ENCODE data around the gene GALNT9. TPM values are rescaled to one million over a fixed set of nuclear protein-coding genes. Genes with fewer than 3 reads are reported as not detected.

Gene GALNT9
- total and polyA plus RNA-seq, 2 donors (not counting 1 experiment from before 2014, with no cell fraction given) = 0.10 to 2.8 TPM

DNA sequence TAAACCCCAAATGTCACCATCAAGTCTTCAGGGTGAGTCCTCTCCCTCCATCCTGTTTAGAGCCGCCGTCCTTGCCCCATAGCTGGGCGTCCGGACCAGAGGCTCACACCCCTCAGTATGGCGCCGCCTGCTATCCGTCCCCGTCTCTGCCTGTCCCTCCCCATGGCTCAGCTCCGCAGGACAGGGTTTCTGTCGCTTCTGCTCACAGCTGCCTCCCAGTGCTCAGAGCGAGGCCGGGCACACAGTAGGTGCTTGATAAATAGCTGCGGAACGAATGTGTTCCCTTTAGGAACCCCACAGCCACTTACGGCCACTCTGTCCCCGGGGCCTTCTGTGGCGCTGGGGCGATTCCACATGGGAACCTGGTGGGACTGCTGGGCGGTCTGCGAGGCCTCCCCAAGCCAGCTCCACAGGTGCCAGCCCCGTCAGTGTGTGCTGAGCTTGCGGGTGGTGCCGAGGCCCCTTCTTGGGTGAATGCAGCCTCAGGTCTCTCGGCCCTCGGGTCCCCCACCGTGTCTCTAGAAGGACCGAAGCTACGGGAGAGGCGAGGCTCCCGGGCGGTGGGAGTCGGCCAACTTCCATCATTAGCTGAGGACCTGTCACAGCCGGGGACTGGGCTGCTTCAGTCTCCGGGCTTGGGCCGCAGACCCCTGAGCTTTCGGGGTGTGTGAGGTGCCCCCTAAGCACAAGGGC, 122.2 kb downstream of the GALNT9 start:
- H3K79me2 ChIP-seq (ENCODE audit: control insufficient read depth, insufficient read depth, low read length) = no peaks in the 10 kb centered on the region
- TF ChIP-seq EZH2 (IDR thresholded peaks at IDR 0.05; ENCODE audit: low read length, missing control alignments) = no peak
- TF ChIP-seq, protein P1, sequence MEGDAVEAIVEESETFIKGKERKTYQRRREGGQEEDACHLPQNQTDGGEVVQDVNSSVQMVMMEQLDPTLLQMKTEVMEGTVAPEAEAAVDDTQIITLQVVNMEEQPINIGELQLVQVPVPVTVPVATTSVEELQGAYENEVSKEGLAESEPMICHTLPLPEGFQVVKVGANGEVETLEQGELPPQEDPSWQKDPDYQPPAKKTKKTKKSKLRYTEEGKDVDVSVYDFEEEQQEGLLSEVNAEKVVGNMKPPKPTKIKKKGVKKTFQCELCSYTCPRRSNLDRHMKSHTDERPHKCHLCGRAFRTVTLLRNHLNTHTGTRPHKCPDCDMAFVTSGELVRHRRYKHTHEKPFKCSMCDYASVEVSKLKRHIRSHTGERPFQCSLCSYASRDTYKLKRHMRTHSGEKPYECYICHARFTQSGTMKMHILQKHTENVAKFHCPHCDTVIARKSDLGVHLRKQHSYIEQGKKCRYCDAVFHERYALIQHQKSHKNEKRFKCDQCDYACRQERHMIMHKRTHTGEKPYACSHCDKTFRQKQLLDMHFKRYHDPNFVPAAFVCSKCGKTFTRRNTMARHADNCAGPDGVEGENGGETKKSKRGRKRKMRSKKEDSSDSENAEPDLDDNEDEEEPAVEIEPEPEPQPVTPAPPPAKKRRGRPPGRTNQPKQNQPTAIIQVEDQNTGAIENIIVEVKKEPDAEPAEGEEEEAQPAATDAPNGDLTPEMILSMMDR (conservative IDR thresholded peaks at IDR 0.05 in 1 of 2, IDR thresholded peaks at IDR 0.05 in 1 of 2; ENCODE audit: low read depth in 1 of 2, low read length in 2 of 2) = no peak
- no peak for DNase-seq (ENCODE audit: low read depth in 2 of 2)
- no peaks in the 10 kb centered on the region for H4K20me1 ChIP-seq (ENCODE audit: control insufficient read depth, extremely low read depth, insufficient read depth, low read length)
- peaks cover 21% of the 10 kb centered on the region for H3K27me3 ChIP-seq (ENCODE audit: control insufficient read depth, insufficient read depth, low read length)
- H3K36me3 ChIP-seq (ENCODE audit: control insufficient read depth, insufficient read depth, low read length) = no peaks in the 10 kb centered on the region
- no peak overlapping the region for H3K4me3 ChIP-seq (replicated peaks in 1 of 4; ENCODE audit: control extremely low read depth in 1 of 4, insufficient read depth in 1 of 4, low read depth in 3 of 4, low read length in 4 of 4)
- H2AFZ ChIP-seq (ENCODE audit: low read length) = no peak overlapping the region
- no peaks in the 10 kb centered on the region for H3K9me3 ChIP-seq (ENCODE audit: control insufficient read depth, insufficient read depth, low read depth, low read length)
- H3K4me1 ChIP-seq (ENCODE audit: control insufficient read depth, extremely low read depth, insufficient read depth, low read length) = no peaks in the 10 kb centered on the region
- no peak overlapping the region for H3K9ac ChIP-seq (ENCODE audit: insufficient read depth, low read length)
- no peak overlapping the region for H3K27ac ChIP-seq (ENCODE audit: insufficient read depth, low read length)
- no peak overlapping the region for H3K4me2 ChIP-seq (ENCODE audit: extremely low read depth, insufficient read depth, low read length)

DNA sequence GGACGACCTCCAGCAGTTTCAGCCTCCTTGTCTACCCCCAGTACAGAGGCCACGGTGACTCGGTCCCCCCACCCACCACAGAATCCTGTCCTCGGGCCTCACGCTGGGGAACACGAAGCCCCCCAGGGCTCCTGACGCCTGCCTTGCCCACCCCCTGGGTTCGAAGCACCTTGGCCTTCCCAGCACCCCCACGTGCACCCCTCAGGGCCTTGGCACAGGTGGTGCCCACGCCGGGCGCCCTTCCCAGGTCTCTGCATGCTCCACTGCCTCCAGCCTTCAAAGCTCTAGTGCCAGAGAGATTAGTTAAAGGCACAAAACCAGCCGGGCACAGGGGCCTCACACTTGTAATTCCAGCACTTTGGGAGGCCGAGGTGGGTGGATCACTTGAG, 123.3 kb downstream of the GALNT9 start:
- H3K36me3 ChIP-seq (ENCODE audit: control insufficient read depth, insufficient read depth, low read length) = no peaks in the 10 kb centered on the region
- no peak overlapping the region for H3K4me3 ChIP-seq (replicated peaks in 1 of 4; ENCODE audit: control extremely low read depth in 1 of 4, insufficient read depth in 1 of 4, low read depth in 3 of 4, low read length in 4 of 4)
- no peak overlapping the region for H3K27ac ChIP-seq (ENCODE audit: insufficient read depth, low read length)
- no peaks in the 10 kb centered on the region for H4K20me1 ChIP-seq (ENCODE audit: control insufficient read depth, extremely low read depth, insufficient read depth, low read length)
- H2AFZ ChIP-seq (ENCODE audit: low read length) = no peak overlapping the region
- H3K9ac ChIP-seq (ENCODE audit: insufficient read depth, low read length) = no peak overlapping the region
- no peaks in the 10 kb centered on the region for H3K9me3 ChIP-seq (ENCODE audit: control insufficient read depth, insufficient read depth, low read depth, low read length)
- H3K4me2 ChIP-seq (ENCODE audit: extremely low read depth, insufficient read depth, low read length) = no peak overlapping the region
- no peaks in the 10 kb centered on the region for H3K79me2 ChIP-seq (ENCODE audit: control insufficient read depth, insufficient read depth, low read length)
- peaks cover 21% of the 10 kb centered on the region for H3K27me3 ChIP-seq (ENCODE audit: control insufficient read depth, insufficient read depth, low read length)
- H3K4me1 ChIP-seq (ENCODE audit: control insufficient read depth, extremely low read depth, insufficient read depth, low read length) = no peaks in the 10 kb centered on the region
- DNase-seq (ENCODE audit: low read depth in 2 of 2) = no peak
- TF ChIP-seq, protein P1 (conservative IDR thresholded peaks at IDR 0.05 in 1 of 2, IDR thresholded peaks at IDR 0.05 in 1 of 2; ENCODE audit: low read depth in 1 of 2, low read length in 2 of 2) = no peak
- no peak for TF ChIP-seq EZH2 (IDR thresholded peaks at IDR 0.05; ENCODE audit: low read length, missing control alignments)

DNA sequence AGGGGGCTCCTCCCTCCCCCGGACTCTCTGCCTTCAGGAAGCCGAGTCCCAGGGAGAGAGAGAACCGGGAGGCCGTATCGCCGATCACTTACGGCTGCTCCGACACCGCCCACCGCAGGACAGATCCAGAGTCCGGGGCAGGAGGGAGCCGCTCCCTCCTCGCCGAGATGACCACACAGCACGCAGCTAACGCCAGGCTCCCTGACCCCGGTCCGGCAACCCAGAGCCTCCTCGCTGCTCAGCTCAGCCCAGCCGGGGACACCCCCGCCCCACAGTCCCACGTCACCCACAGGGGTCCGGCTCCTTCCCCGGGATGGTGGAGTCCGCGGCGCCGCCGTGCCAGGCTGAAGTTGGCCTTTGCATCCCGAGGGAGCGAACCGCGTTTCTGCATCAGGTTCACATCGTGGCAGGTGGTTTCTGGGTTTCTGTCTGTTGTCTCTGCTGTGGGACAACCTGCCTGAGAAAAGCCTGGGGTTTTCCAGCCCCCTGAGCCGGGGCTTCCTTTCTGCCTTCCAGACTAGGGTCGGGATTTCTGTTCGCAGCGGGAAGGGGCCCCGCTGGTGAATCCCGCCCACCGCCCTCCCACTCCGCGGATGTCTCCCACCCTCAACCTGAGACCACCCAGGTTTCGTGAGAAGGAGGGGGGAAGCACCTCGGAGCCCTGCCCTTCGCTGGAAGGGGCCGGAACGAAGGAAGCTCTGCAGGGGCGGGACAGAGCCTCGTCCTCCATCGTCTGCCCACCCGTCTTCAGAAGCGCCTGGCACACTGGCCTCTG, 123.9 kb downstream of the GALNT9 start:
- no peaks in the 10 kb centered on the region for H3K36me3 ChIP-seq (ENCODE audit: control insufficient read depth, insufficient read depth, low read length)
- peak; percentile 72 for TF ChIP-seq EZH2 (IDR thresholded peaks at IDR 0.05; ENCODE audit: low read length, missing control alignments)
- TF ChIP-seq, protein P1 (conservative IDR thresholded peaks at IDR 0.05 in 1 of 2, IDR thresholded peaks at IDR 0.05 in 1 of 2; ENCODE audit: low read depth in 1 of 2, low read length in 2 of 2) = no peak
- H3K27me3 ChIP-seq (ENCODE audit: control insufficient read depth, insufficient read depth, low read length) = peaks cover 21% of the 10 kb centered on the region
- H3K9ac ChIP-seq (ENCODE audit: insufficient read depth, low read length) = no peak overlapping the region
- H2AFZ ChIP-seq (ENCODE audit: low read length) = no peak overlapping the region
- no peaks in the 10 kb centered on the region for H4K20me1 ChIP-seq (ENCODE audit: control insufficient read depth, extremely low read depth, insufficient read depth, low read length)
- DNase-seq (ENCODE audit: low read depth in 2 of 2) = no peak
- H3K4me3 ChIP-seq (replicated peaks in 1 of 4; ENCODE audit: control extremely low read depth in 1 of 4, insufficient read depth in 1 of 4, low read depth in 3 of 4, low read length in 4 of 4) = no peak overlapping the region
- H3K4me1 ChIP-seq (ENCODE audit: control insufficient read depth, extremely low read depth, insufficient read depth, low read length) = no peaks in the 10 kb centered on the region
- H3K9me3 ChIP-seq (ENCODE audit: control insufficient read depth, insufficient read depth, low read depth, low read length) = no peaks in the 10 kb centered on the region
- H3K4me2 ChIP-seq (ENCODE audit: extremely low read depth, insufficient read depth, low read length) = peak overlapping the region; percentile 13
- no peaks in the 10 kb centered on the region for H3K79me2 ChIP-seq (ENCODE audit: control insufficient read depth, insufficient read depth, low read length)
- H3K27ac ChIP-seq (ENCODE audit: insufficient read depth, low read length) = no peak overlapping the region
